GM12873 (cell line): ENCODE data around the gene SRGAP2C.
"Not testable (repeated sequence)": the region's sequence is repeated elsewhere in the genome, so short reads cannot be mapped to it uniquely, and the experiment has no call there.

Source experiments
- TF ChIP-seq, protein P1 (sequence below): IDR thresholded peaks from 2 replicates; pipeline ENCODE4 v1.5.1; 2012; ENCODE audit warnings: low read depth, mild to moderate bottlenecking, moderate library complexity, low read length, control low read depth; ENCODE audit not compliant: insufficient read depth; ENCODE audit errors: missing control alignments

Gene SRGAP2C

DNA sequence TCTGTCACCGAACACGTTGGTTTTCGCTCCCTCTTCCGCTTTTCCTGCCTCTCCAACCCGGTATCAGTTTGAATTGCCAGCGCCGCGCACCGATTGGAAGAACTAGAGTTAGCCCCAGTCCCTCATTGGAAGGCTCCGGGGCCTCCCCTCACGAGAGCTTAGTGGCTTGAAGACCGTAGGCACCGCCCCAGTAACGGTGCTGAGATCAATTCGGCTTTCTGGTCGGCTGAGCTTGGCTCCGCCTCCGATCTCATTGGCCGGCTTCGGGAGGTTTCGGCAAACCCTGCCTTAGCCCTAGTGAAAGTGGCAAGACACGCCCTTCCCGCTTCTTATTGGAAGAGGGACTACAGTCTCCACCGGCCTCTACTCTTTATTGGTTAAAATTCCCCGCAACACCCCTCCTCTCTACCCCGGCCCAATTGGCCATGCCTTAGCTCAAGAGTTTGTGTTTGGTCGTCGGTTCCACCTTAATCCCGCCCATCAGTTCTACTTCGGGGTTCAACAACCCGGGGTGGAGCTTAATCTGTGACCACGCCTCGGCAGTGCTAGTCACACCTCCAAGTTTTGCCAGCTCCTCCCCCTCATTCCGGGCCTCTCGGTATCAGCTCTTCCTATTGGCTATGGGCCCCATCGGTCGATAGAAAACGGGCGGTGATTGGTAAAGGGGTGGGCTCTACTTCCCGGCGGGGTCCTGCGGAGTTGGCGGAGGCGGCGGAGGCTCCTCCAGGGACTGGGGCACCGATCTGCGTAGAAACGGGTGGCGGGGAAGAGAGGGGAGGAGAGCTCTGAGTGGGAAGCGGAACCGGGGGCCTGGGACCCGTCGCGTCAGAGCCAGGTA lies at the start of gene SRGAP2C, which contains the start of gene FAM72B:
Gene SRGAP2C, plus strand, starts transcription at position 686 of the 838 bp plus-strand sequence. CDS start 2,472 bp downstream, outside the sequence.
Gene FAM72B, minus strand, starts transcription at position 51 of the 838 bp plus-strand sequence. CDS start 851 bp downstream, outside the sequence.
- TF ChIP-seq, protein P1, sequence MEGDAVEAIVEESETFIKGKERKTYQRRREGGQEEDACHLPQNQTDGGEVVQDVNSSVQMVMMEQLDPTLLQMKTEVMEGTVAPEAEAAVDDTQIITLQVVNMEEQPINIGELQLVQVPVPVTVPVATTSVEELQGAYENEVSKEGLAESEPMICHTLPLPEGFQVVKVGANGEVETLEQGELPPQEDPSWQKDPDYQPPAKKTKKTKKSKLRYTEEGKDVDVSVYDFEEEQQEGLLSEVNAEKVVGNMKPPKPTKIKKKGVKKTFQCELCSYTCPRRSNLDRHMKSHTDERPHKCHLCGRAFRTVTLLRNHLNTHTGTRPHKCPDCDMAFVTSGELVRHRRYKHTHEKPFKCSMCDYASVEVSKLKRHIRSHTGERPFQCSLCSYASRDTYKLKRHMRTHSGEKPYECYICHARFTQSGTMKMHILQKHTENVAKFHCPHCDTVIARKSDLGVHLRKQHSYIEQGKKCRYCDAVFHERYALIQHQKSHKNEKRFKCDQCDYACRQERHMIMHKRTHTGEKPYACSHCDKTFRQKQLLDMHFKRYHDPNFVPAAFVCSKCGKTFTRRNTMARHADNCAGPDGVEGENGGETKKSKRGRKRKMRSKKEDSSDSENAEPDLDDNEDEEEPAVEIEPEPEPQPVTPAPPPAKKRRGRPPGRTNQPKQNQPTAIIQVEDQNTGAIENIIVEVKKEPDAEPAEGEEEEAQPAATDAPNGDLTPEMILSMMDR: not testable (repeated sequence)

- TF ChIP-seq, protein P1: no peak
These were observed 223.6 kb downstream of the SRGAP2C start for GRCh38 chr1:121408354-121408753.

- TF ChIP-seq, protein P1: no peak
These were observed 229.0 kb downstream of the SRGAP2C start for GRCh38 chr1:121413821-121414220.

GRCh38 chr1:121414905-121415304 lies 230.1 kb downstream of the SRGAP2C start:
- TF ChIP-seq, protein P1: no peak

GRCh38 chr1:121417325-121417923 lies 232.6 kb downstream of the SRGAP2C start:
- TF ChIP-seq, protein P1: no peak

- TF ChIP-seq, protein P1: no peak
These were observed 233.7 kb downstream of the SRGAP2C start for GRCh38 chr1:121418369-121419049.

DNA sequence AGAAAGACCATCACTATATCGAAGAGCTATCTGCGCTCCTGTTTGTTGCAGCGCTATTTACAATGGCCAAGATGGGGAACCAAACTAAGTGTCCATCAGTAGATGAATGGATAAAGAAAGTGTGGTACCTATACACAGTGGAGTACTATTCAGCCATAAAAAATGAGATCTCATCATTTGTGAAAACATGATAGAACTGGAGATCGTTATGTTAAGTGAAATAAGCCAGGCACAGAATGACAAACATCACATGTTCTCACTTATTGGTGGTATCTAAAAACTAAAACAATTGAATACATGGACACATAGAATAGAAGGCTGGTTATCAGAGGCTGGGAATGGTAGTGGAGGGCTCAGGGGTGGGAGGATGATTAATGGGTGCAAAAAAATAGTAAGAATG lies 256.2 kb downstream of the SRGAP2C start:
- TF ChIP-seq, protein P1: no peak
